Embryonic facial prominence (tissue), 1 donor: ENCODE measurements around the gene NEK6.

Experiments
- DNase-seq: peaks from one replicate; pipeline ENCODE4 v3.0.0-alpha.2; 2016; ENCODE audit errors: extremely low spot score

The NEK6 gene

DNA sequence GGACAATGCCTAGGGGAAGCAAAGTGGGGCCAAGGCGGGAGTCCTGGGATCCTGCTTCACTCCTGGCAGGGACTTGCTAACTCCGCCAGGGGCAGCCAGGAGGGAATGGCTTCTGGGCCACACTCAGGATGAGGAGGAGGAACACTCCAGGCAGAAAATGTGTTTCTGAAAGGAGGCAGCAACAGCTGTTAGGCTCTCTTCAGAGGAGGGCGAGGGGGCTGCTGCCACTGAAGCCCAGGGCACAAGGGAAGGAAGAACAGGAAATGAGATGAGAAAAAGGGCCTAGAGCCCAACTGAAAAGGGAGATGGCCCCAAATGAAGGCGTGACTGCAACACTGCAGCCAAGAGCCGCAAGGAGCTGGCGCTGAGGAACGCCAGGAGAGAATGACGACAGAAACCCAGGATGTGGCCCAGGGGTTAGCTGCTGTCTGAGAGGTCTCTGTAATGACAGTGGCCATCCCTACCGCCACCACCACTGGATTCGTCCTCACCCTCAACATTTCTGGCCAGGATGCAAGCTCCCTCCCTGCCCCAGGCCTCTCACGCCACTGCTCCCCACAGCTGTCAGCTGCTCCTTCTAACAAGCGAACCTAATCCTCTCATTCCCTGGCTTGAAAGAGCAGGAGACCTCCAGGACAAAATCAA lies 141.7 kb downstream of the NEK6 start:
- DNase-seq = no peak

DNA sequence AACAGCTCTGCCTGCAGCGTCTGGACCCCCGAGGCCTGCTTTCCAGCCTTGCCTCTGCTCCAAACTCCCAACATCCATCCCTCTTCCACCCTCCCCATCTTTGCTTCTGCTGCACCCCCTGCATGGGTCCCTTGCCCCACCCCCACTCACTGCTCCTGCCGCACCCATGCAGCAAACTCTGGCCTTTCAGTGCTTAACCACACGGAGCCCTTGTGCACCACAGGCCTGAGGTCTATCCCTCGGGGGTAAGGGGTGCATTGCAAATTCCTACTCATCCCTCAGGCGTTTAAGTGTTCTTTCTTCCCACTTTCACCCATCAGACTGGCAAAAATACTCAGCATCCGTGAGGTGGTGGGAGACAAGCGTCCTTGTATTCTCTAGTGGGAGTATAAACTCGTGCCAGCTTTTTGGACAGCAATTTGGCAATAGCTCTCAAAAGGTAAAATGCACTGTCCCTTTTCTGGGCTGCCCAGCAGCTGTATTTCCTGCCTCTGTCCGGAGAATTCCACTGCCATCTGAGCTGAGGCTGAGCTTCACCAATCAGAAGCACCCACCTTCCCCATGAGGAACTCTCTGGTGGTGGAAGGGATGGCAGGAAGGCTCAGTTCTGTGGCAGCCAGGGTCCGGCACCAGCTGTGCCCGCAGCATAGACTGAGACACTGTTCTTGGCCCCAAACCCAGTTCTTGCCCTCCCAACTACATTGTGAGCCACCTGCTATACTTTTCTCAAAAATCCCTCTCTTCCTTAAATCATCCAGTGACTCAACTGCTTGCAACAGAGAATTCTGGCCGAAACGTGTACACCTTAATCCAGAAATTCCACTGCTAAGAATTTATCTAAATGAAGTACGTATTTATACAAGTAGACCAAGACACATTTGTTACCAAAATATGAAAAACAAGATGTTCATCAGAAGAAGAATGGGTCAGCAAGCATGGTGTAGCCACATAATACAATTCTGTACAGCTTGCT lies 142.5 kb downstream of the NEK6 start:
- DNase-seq = no peak
